ENCODE measurements around the gene PRIMA1. TPM values are rescaled to one million over a fixed set of nuclear protein-coding genes. Genes with fewer than 3 reads are reported as not detected.

Gene PRIMA1
- total and polyA plus RNA-seq, 2 experiments from 2014 or later: 0.53 to 5.7 TPM

DNA sequence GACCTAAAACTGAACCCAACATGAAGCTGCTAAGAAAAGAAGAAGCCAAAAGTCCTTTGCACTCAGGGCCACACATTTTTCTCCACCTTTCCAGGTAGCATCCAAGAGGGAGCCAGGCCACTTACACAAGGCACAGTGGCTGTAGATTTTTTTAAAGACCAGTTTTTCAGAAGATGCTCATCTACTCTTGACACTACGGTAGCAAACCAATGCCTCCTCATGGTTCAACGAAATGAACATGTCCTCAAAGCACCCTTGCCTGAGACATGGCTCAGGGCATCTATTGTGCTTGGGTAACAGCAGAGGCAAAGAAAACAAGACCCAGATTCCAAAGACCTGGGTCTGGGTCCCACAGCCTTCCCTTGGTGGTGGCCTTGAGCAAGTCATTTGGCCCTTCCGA is 22.3 kb downstream of the PRIMA1 start:
- Histone ChIP-seq H3K4me1 (ENCODE audit: low read depth) (no peaks in the 10 kb centered on the region), H3K27me3 (no peaks in the 10 kb centered on the region), H3K4me3 (no peak overlapping the region), H3K27ac (no peak overlapping the region), H3K36me3 (no peaks in the 10 kb centered on the region), H3K9me3 (ENCODE audit: low read depth) (no peaks in the 10 kb centered on the region)
- no peak for DNase-seq (ENCODE audit: low read depth in 1 of 2, low spot score in 1 of 2)
- TF ChIP-seq, protein P1, sequence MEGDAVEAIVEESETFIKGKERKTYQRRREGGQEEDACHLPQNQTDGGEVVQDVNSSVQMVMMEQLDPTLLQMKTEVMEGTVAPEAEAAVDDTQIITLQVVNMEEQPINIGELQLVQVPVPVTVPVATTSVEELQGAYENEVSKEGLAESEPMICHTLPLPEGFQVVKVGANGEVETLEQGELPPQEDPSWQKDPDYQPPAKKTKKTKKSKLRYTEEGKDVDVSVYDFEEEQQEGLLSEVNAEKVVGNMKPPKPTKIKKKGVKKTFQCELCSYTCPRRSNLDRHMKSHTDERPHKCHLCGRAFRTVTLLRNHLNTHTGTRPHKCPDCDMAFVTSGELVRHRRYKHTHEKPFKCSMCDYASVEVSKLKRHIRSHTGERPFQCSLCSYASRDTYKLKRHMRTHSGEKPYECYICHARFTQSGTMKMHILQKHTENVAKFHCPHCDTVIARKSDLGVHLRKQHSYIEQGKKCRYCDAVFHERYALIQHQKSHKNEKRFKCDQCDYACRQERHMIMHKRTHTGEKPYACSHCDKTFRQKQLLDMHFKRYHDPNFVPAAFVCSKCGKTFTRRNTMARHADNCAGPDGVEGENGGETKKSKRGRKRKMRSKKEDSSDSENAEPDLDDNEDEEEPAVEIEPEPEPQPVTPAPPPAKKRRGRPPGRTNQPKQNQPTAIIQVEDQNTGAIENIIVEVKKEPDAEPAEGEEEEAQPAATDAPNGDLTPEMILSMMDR (IDR thresholded peaks at IDR 0.05; ENCODE audit: low read depth, low read length): no peak

- TF ChIP-seq, protein P1 (IDR thresholded peaks at IDR 0.05; ENCODE audit: low read depth, low read length): no peak
Observed at GRCh38 chr14:93765155-93765554, 23.1 kb downstream of the PRIMA1 start.

GRCh38 chr14:93764211-93764659 is 24.1 kb downstream of the PRIMA1 start:
- TF ChIP-seq, protein P1 (IDR thresholded peaks at IDR 0.05; ENCODE audit: low read depth, low read length): no peak

More at GRCh38 chr14:93765155-93765554, 23.1 kb downstream of the PRIMA1 start:
- no peaks in the 10 kb centered on the region for H3K36me3 ChIP-seq
- no peaks in the 10 kb centered on the region for H3K9me3 ChIP-seq (ENCODE audit: low read depth)
- H3K27me3 ChIP-seq: no peaks in the 10 kb centered on the region
- no peak for DNase-seq (ENCODE audit: low read depth in 1 of 2, low spot score in 1 of 2)
- peaks cover 6% of the 10 kb centered on the region for H3K4me1 ChIP-seq (ENCODE audit: low read depth)
- no peak overlapping the region for H3K4me3 ChIP-seq
- H3K27ac ChIP-seq: no peak overlapping the region

DNA sequence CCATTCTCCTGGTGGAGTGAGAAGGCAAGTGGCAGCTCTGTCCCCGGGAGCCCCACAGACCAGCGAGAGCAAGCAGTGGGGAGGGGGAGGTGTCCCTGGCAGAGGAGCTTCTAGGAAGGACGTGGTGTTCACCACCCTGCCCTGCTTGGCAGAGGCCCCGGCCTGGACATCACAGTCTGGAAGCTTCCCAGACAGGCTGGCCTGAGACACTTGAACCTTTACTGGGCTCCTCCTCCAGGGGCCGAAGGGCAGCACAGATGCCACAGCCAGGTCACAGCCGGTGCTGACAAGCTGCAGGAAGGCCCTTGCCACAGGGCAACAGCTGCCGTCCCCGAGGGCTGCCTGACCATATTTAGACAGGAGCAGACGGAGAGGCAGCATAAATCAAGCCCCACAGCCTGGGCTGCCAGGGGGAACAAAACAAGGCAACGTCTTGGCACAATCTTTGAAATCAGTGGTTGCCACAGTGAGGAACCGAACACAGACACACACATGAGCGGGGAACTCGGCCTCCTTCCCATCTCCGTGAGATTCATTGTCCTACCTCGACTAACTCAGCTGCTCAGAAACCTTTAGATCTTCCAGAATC is 28.5 kb downstream of the PRIMA1 start:
- Histone ChIP-seq H3K4me3 (no peak overlapping the region), H3K27ac (peak overlapping the region; percentile 93), H3K4me1 (ENCODE audit: low read depth) (peaks cover 29% of the 10 kb centered on the region), H3K27me3 (no peaks in the 10 kb centered on the region), H3K9me3 (ENCODE audit: low read depth) (no peaks in the 10 kb centered on the region), H3K36me3 (no peaks in the 10 kb centered on the region)
- peak in 1 of 2 donors; percentile 88 for DNase-seq (ENCODE audit: low read depth in 1 of 2, low spot score in 1 of 2)
- TF ChIP-seq, protein P1 (IDR thresholded peaks at IDR 0.05; ENCODE audit: low read depth, low read length): no peak

More at GRCh38 chr14:93764211-93764659, 24.1 kb downstream of the PRIMA1 start:
- Histone ChIP-seq H3K27ac (no peak overlapping the region), H3K4me3 (no peak overlapping the region), H3K36me3 (no peaks in the 10 kb centered on the region), H3K9me3 (ENCODE audit: low read depth) (no peaks in the 10 kb centered on the region), H3K27me3 (no peaks in the 10 kb centered on the region), H3K4me1 (ENCODE audit: low read depth) (peaks cover 14% of the 10 kb centered on the region)
- DNase-seq (ENCODE audit: low read depth in 1 of 2, low spot score in 1 of 2): peak; percentile 13 to 51

DNA sequence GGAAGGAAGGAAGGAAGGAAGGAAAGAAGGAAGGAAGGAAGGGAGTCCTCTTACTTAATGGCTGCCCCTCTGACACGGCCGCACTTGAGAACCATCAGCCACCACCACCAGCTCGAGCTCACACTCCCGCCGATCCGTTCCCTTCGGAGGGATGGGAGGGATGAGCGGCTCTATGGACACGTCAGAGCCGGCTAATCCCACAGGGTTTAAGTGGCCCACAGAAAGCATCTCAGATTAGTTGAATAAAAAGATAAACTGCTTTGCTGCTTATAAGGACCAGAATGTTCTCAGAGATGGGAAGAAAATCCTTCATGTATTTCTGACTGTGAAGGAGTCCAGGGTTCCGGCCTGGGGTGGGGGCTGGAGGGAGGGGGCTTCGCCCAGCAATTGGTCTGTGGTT is 31.1 kb downstream of the PRIMA1 start:
- Histone ChIP-seq H3K27me3 (no peaks in the 10 kb centered on the region), H3K9me3 (ENCODE audit: low read depth) (no peaks in the 10 kb centered on the region), H3K27ac (no peak overlapping the region), H3K4me1 (ENCODE audit: low read depth) (peaks cover 41% of the 10 kb centered on the region), H3K36me3 (no peaks in the 10 kb centered on the region), H3K4me3 (no peak overlapping the region)
- no peak for DNase-seq (ENCODE audit: low read depth in 1 of 2, low spot score in 1 of 2)
- TF ChIP-seq, protein P1 (IDR thresholded peaks at IDR 0.05; ENCODE audit: low read depth, low read length): no peak
